ENCODE results near the gene GPR42. TPM values are rescaled to one million over a fixed set of nuclear protein-coding genes. Genes with fewer than 3 reads are reported as not detected.

GPR42 gene
- total RNA-seq, 1 donor from 2014 or later, result not detected

DNA sequence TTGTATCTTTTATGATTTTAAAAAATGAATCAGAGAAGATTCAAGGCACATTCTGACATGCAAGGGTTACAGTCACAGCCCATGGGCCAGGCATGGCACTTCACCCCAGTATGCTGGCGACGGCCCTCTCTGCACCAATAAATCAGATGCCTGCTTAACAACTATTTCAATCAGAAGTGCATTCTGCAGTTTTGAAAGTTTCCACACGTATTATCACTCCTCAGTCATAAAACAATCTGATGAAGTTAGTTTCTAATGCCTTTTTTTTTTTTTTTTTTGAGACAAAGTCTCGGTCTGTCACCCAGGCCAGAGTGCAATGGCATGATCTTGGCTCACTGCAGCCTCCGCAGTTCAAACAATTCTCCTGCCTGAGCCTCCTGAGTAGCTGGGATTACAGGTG, 48.9 kb downstream of the GPR42 start:
- H3K27me3 ChIP-seq, result no peaks in the 10 kb centered on the region
- no peaks in the 10 kb centered on the region for H3K4me1 ChIP-seq
- TF ChIP-seq, protein P1, sequence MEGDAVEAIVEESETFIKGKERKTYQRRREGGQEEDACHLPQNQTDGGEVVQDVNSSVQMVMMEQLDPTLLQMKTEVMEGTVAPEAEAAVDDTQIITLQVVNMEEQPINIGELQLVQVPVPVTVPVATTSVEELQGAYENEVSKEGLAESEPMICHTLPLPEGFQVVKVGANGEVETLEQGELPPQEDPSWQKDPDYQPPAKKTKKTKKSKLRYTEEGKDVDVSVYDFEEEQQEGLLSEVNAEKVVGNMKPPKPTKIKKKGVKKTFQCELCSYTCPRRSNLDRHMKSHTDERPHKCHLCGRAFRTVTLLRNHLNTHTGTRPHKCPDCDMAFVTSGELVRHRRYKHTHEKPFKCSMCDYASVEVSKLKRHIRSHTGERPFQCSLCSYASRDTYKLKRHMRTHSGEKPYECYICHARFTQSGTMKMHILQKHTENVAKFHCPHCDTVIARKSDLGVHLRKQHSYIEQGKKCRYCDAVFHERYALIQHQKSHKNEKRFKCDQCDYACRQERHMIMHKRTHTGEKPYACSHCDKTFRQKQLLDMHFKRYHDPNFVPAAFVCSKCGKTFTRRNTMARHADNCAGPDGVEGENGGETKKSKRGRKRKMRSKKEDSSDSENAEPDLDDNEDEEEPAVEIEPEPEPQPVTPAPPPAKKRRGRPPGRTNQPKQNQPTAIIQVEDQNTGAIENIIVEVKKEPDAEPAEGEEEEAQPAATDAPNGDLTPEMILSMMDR (IDR thresholded peaks at IDR 0.05), result no peak
- intact Hi-C loops (cut with DNase I), result no loop called here
- H3K27ac ChIP-seq, result no peak overlapping the region
- DNase-seq (ENCODE audit: low spot score in 2 of 2), result no peak
- no peak overlapping the region for H3K4me3 ChIP-seq
- no peaks in the 10 kb centered on the region for H3K9me3 ChIP-seq
- H3K36me3 ChIP-seq, result no peaks in the 10 kb centered on the region

DNA sequence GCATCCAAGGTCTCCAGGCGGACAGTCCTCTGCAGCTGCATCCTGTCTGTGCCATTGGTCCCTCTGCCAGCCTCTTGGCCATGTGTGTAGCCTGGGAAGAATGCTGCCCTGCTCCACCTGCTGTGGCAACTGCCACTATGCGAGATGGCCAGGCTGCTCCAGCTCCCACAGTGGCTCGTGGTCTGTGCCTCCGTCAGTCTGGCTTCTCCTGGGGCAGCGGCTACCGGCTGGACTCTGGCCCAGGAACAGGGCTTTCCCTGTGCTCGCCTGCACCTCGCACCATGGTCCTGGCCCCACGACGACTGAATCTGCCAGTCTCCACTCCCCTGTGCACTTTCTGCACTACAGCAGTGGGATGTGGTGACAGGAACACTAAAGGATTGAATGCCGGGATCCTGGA, 50.5 kb downstream of the GPR42 start:
- H3K27me3 ChIP-seq, result no peaks in the 10 kb centered on the region
- DNase-seq (ENCODE audit: low spot score in 2 of 2), result no peak
- H3K4me3 ChIP-seq, result no peak overlapping the region
- no peaks in the 10 kb centered on the region for H3K36me3 ChIP-seq
- no peaks in the 10 kb centered on the region for H3K9me3 ChIP-seq
- no peak overlapping the region for H3K27ac ChIP-seq
- intact Hi-C loops (cut with DNase I), result no loop called here
- H3K4me1 ChIP-seq, result no peaks in the 10 kb centered on the region
- TF ChIP-seq, protein P1 (IDR thresholded peaks at IDR 0.05), result no peak

Other genes with a start within 250 kb of the GPR42 start
- 59.3 TPM for gene LGI4, start 236.0 kb upstream of the GPR42 start, total RNA-seq
- 34.8 TPM for gene FXYD1, start 232.2 kb upstream of the GPR42 start, total RNA-seq
- not detected for gene FXYD7, start 227.8 kb upstream of the GPR42 start, total RNA-seq
- 138 TPM for gene FXYD5, start 216.3 kb upstream of the GPR42 start, total RNA-seq
- not detected for gene FAM187B, start 142.3 kb upstream of the GPR42 start, total RNA-seq
- 79.4 TPM for gene LSR, start 122.1 kb upstream of the GPR42 start, total RNA-seq
- gene USF2, start 102.1 kb upstream of the GPR42 start, total RNA-seq, result 116 TPM
- not detected for gene HAMP, start 88.5 kb upstream of the GPR42 start, total RNA-seq
- not detected for gene MAG, start 78.9 kb upstream of the GPR42 start, total RNA-seq
- 0.75 TPM for gene CD22, start 41.9 kb upstream of the GPR42 start, total RNA-seq
- gene FFAR1, start 23.2 kb upstream of the GPR42 start, total RNA-seq, result not detected
- not detected for gene FFAR3, start 12.6 kb upstream of the GPR42 start, total RNA-seq
- not detected for gene FFAR2, start 77.2 kb downstream of the GPR42 start, total RNA-seq
- gene KRTDAP, start 119.4 kb downstream of the GPR42 start, total RNA-seq, result not detected
- 1.7 TPM for gene DMKN, start 142.6 kb downstream of the GPR42 start, total RNA-seq
- gene SBSN, start 157.2 kb downstream of the GPR42 start, total RNA-seq, result not detected
- not detected for gene GAPDHS, start 162.4 kb downstream of the GPR42 start, total RNA-seq
- gene TMEM147, start 174.6 kb downstream of the GPR42 start, total RNA-seq, result 99.7 TPM
- gene ATP4A, start 192.6 kb downstream of the GPR42 start, total RNA-seq, result not detected
- not detected for gene PMIS2, start 215.1 kb downstream of the GPR42 start, total RNA-seq
- 1.9 TPM for gene HAUS5, start 241.7 kb downstream of the GPR42 start, total RNA-seq